HG03520 (cell line): ENCODE results near the gene OSBPL1A.

ENCODE experiments used
- ATAC-seq: cut with Tn5 transposase; IDR thresholded peaks from one replicate; pipeline ENCODE4 v1.9.1; 2021; ENCODE audit warnings: mild to moderate bottlenecking, moderate library complexity; ENCODE audit not compliant: unreplicated experiment

The OSBPL1A gene

GRCh38 chr18:24270358-24270936 lies 127.2 kb downstream of the OSBPL1A start:
- ATAC-seq, result no peak

- ATAC-seq, result no peak
Measured at GRCh38 chr18:24268784-24269550, 128.7 kb downstream of the OSBPL1A start.

- no peak for ATAC-seq
Measured at GRCh38 chr18:24267878-24268277, 129.7 kb downstream of the OSBPL1A start.

- ATAC-seq, result no peak
Measured at GRCh38 chr18:24266131-24266530, 131.5 kb downstream of the OSBPL1A start.

GRCh38 chr18:24265502-24266064 lies 132.0 kb downstream of the OSBPL1A start:
- no peak for ATAC-seq

- ATAC-seq, result no peak
Measured at GRCh38 chr18:24263050-24263449, 134.6 kb downstream of the OSBPL1A start.

GRCh38 chr18:24262087-24262486 lies 135.5 kb downstream of the OSBPL1A start:
- no peak for ATAC-seq

GRCh38 chr18:24259869-24260641 lies 137.6 kb downstream of the OSBPL1A start:
- ATAC-seq, result no peak

GRCh38 chr18:24254071-24254470 lies 143.6 kb downstream of the OSBPL1A start:
- ATAC-seq, result no peak

GRCh38 chr18:24249716-24250115 lies 147.9 kb downstream of the OSBPL1A start:
- ATAC-seq, result no peak

- ATAC-seq, result no peak
Measured at GRCh38 chr18:24248359-24248758, 149.3 kb downstream of the OSBPL1A start.

GRCh38 chr18:24246143-24246542 lies 151.5 kb downstream of the OSBPL1A start:
- peak; percentile 97 for ATAC-seq

- ATAC-seq, result no peak
Measured at GRCh38 chr18:24244698-24245097, 152.9 kb downstream of the OSBPL1A start.

GRCh38 chr18:24243677-24244076 lies 153.9 kb downstream of the OSBPL1A start:
- ATAC-seq, result no peak

- ATAC-seq, result no peak
Measured at GRCh38 chr18:24239341-24239740, 158.3 kb downstream of the OSBPL1A start.

- ATAC-seq, result no peak
Measured at GRCh38 chr18:24238387-24238786, 159.2 kb downstream of the OSBPL1A start.

GRCh38 chr18:24234850-24235418 lies 162.7 kb downstream of the OSBPL1A start:
- no peak for ATAC-seq

- ATAC-seq, result no peak
Measured at GRCh38 chr18:24234330-24234729, 163.3 kb downstream of the OSBPL1A start.

GRCh38 chr18:24232800-24233199 lies 164.8 kb downstream of the OSBPL1A start:
- no peak for ATAC-seq

- ATAC-seq, result no peak
Measured at GRCh38 chr18:24231773-24232735, 165.6 kb downstream of the OSBPL1A start.
